ENCODE measurements around the gene CCL8.

- TF ChIP-seq EZH2 (IDR thresholded peaks at IDR 0.05) (no peak), POLR2AphosphoS5 (IDR thresholded peaks at IDR 0.05; ENCODE audit: borderline replicate concordance, low read depth, low read length) (no peak), FOXP2 (optimal IDR thresholded peaks at IDR 0.05; ENCODE audit: control extremely low read depth, extremely low read length, insufficient read depth) (no peak)
Measured at GRCh38 chr17:34300652-34301370, 18.4 kb upstream of the CCL8 start.

All from SK-N-MC (cell line).